OCI-LY7 (cell line): ENCODE results near the gene RALGAPA2. TPM values are rescaled to one million over a fixed set of nuclear protein-coding genes. Genes with fewer than 3 reads are reported as not detected.

Experiments
- BruUV-seq: library from RNA; stranded (reverse); fragments of 400-500 nt; replicated peaks from 2 replicates; lab custom pipeline; 2021; lab: Mats Ljungman, UMichigan
- CTCF ChIA-PET: fragments of 300-600 bp; sonication (Branson Sonifier 250); formaldehyde crosslinking; loops from one replicate; lab custom pipeline; 2022; ENCODE audit warnings: antibody characterized with exemption; ENCODE audit not compliant: unreplicated experiment; lab: Charles Lee
- POLR2A ChIA-PET: fragments of 300-600 bp; sonication (Branson Sonifier 250); formaldehyde crosslinking; loops from one replicate; lab custom pipeline; 2022; ENCODE audit warnings: antibody characterized with exemption; lab: Charles Lee
- DNase-seq: peaks from one replicate; pipeline ENCODE4 v3.0.0-alpha.2; 2015; ENCODE audit warnings: low spot score
- H2AFZ ChIP-seq: fragments of 200-600 bp; sonication (generic), shearing (Covaris generic); 2 replicates; pipeline ENCODE4 v1.6.1; 2014; ENCODE audit warnings: mild to moderate bottlenecking, antibody characterized with exemption, low read length, moderate library complexity
- H3K27ac ChIP-seq: fragments of 200-600 bp; sonication (generic); 2 replicates; pipeline ENCODE4 v1.5.1; 2014; ENCODE audit warnings: mixed run types, low read depth, mild to moderate bottlenecking, moderate library complexity, low read length, inconsistent platforms; ENCODE audit not compliant: poor library complexity, severe bottlenecking
- H3K36me3 ChIP-seq: fragments of 200-600 bp; sonication (generic); 2 replicates; pipeline ENCODE4 v1.6.1; 2014; ENCODE audit warnings: mild to moderate bottlenecking, antibody characterized with exemption, low read length, moderate library complexity, mixed read lengths; ENCODE audit not compliant: insufficient read depth
- H3K4me1 ChIP-seq: fragments of 200-600 bp; sonication (generic); 2 replicates; pipeline ENCODE4 v1.5.1; 2014; ENCODE audit warnings: mild to moderate bottlenecking, low read length; ENCODE audit not compliant: insufficient read depth, poor library complexity, severe bottlenecking
- H3K4me2 ChIP-seq: fragments of 200-600 bp; sonication (generic); 2 replicates; pipeline ENCODE4 v1.6.1; 2014; ENCODE audit warnings: mild to moderate bottlenecking, low read length
- H3K4me3 ChIP-seq: fragments of 200-600 bp; sonication (generic); 2 replicates; pipeline ENCODE4 v1.5.1; 2014; ENCODE audit warnings: mild to moderate bottlenecking, low read depth, low read length; ENCODE audit not compliant: poor library complexity, severe bottlenecking
- H3K79me2 ChIP-seq: fragments of 200-600 bp; sonication (generic); 2 replicates; pipeline ENCODE4 v1.6.1; 2016; ENCODE audit warnings: low read depth, mild to moderate bottlenecking, low read length, moderate library complexity, mixed read lengths; ENCODE audit not compliant: insufficient read depth
- H3K9me2 ChIP-seq: fragments of 200-600 bp; sonication (generic); 2 replicates; pipeline ENCODE4 v1.6.1; 2016; ENCODE audit warnings: mild to moderate bottlenecking, low read length, mixed read lengths; ENCODE audit not compliant: insufficient read depth
- H3K9me3 ChIP-seq: fragments of 200-600 bp; sonication (generic); 2 replicates; pipeline ENCODE4 v1.6.1; 2014; ENCODE audit warnings: mild to moderate bottlenecking, mixed run types, low read length, mixed read lengths
- H4K20me1 ChIP-seq: fragments of 200-600 bp; sonication (generic); 2 replicates; pipeline ENCODE4 v1.6.1; 2014; ENCODE audit warnings: mild to moderate bottlenecking, antibody characterized with exemption, low read length, moderate library complexity, mixed read lengths; ENCODE audit not compliant: insufficient read depth
- EZH2phosphoT487 ChIP-seq: fragments of 200-600 bp; sonication (generic); IDR thresholded peaks from 2 replicates; pipeline ENCODE4 v1.6.1; 2018; ENCODE audit warnings: low read depth, borderline replicate concordance, mild to moderate bottlenecking, mixed run types, antibody characterized with exemption, low read length, moderate library complexity, mixed read lengths
- intact Hi-C: fragments of 100-400 bp; cut with micrococcal nuclease; formaldehyde crosslinking; loops from one replicate; pipeline ENCODE4 v1.10.0; 2022; ENCODE audit not compliant: unreplicated experiment
- total RNA-seq, 2 experiments: library from RNA; depleted of rRNA in 1 of 2; stranded (reverse); fragments of >200 nt in 1 of 2; shearing (Covaris generic) in 1 of 2; gene quantifications; 2 replicates each; pipeline ENCODE4 v1.2.3, GENCODE V29; 2014 to 2022
- TF ChIP-seq, protein P1 (sequence below): fragments of 200-600 bp; sonication (generic); conservative IDR thresholded peaks from 2 replicates; pipeline ENCODE4 v1.5.1; 2014; ENCODE audit warnings: mild to moderate bottlenecking, antibody characterized with exemption, low read length, moderate library complexity, mixed read lengths

RALGAPA2 gene
- total RNA-seq, 2 experiments from 2014 or later, result 9.1 to 17.8 TPM

DNA sequence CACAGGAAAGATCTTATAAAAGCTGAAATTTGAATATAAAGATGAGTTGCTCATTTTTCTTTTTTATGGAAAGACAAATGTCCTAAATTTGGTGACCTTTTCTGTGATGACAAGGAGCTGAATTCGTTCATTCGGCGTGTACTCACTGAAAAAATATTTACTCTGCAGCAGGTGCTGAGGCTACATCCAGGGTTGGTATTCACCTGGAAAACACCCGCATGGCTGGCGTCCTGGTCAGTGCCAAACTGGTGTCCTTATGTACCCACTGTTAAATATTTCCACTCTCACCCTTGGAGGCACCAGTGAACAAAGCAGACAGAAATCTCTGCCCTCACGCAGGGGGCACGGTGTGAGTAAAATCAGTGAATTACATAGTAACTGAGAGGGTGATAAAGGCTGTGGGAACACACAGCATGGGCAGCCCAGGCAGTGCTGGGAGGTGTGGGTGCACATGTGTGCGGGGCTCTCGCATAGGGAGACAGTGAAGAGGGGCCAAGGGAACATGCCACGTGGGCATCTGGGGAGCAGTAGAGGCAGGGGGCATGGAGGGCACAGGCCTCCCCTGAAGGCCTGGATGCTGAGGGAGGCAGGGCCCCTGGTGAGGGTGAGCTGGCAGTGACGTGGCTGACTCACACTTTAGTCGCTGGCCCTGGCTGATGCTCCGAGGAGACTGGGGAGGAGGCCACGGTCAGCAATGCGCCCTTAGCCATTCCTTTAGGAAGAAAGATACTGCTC lies 254.9 kb downstream of the RALGAPA2 start:
- intact Hi-C loops, result no loop called here
- CTCF ChIA-PET, result no interaction called here
- no TSS peak for BruUV-seq

DNA sequence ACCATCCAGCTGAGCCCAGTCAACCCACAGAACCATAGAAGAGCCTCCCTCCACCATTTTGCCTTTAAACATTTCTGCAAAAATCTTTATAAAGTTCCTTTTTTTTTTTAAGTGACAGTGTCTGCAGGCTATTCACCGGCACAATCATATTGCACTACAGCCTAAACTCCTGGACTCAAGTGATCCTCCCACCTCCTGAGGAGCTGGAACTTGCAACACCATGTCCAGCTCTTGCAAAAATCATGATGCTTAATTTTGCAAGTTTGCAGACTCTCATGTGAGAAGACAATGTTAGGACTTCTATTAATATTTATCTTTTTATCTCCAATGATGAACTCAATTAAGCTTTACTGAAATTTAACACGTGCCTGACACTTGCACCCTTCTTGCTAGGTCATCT lies 255.7 kb downstream of the RALGAPA2 start:
- TF ChIP-seq, protein P1, sequence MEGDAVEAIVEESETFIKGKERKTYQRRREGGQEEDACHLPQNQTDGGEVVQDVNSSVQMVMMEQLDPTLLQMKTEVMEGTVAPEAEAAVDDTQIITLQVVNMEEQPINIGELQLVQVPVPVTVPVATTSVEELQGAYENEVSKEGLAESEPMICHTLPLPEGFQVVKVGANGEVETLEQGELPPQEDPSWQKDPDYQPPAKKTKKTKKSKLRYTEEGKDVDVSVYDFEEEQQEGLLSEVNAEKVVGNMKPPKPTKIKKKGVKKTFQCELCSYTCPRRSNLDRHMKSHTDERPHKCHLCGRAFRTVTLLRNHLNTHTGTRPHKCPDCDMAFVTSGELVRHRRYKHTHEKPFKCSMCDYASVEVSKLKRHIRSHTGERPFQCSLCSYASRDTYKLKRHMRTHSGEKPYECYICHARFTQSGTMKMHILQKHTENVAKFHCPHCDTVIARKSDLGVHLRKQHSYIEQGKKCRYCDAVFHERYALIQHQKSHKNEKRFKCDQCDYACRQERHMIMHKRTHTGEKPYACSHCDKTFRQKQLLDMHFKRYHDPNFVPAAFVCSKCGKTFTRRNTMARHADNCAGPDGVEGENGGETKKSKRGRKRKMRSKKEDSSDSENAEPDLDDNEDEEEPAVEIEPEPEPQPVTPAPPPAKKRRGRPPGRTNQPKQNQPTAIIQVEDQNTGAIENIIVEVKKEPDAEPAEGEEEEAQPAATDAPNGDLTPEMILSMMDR, result no peak
- no peak for TF ChIP-seq EZH2phosphoT487
- H3K9me3 ChIP-seq, result no peaks in the 10 kb centered on the region
- H3K79me2 ChIP-seq, result no peaks in the 10 kb centered on the region
- H3K36me3 ChIP-seq, result no peaks in the 10 kb centered on the region
- peaks cover 4% of the 10 kb centered on the region for H3K4me1 ChIP-seq
- H3K9me2 ChIP-seq, result no peaks in the 10 kb centered on the region
- CTCF ChIA-PET, result no interaction called here
- BruUV-seq, result no TSS peak
- POLR2A ChIA-PET, result interaction anchor here (1.3 kb wide), 1 partner anchor 24 kb away, joined by 3 read pairs; no protein-coding TSS in a partner anchor
- no peak overlapping the region for H3K4me2 ChIP-seq
- intact Hi-C loops, result no loop called here
- H2AFZ ChIP-seq, result no peak overlapping the region
- no peak for DNase-seq
- no peaks in the 10 kb centered on the region for H4K20me1 ChIP-seq
- no peak overlapping the region for H3K4me3 ChIP-seq
- H3K27ac ChIP-seq, result no peak overlapping the region

More for the DNA sequence above, 254.9 kb downstream of the RALGAPA2 start:
- Histone ChIP-seq H3K79me2 (no peaks in the 10 kb centered on the region), H3K4me3 (no peak overlapping the region), H3K4me2 (no peak overlapping the region), H4K20me1 (no peaks in the 10 kb centered on the region), H3K9me3 (no peaks in the 10 kb centered on the region), H2AFZ (no peak overlapping the region), H3K9me2 (no peaks in the 10 kb centered on the region), H3K27ac (no peak overlapping the region), H3K4me1 (peaks cover 4% of the 10 kb centered on the region), H3K36me3 (no peaks in the 10 kb centered on the region)
- DNase-seq, result no peak
- POLR2A ChIA-PET, result interaction anchor here (0.5 to 1.3 kb wide), 2 partner anchors 9 to 25 kb away, joined by 3 read pairs; no protein-coding TSS in a partner anchor
- TF ChIP-seq, protein P1, result no peak
- no peak for TF ChIP-seq EZH2phosphoT487

DNA sequence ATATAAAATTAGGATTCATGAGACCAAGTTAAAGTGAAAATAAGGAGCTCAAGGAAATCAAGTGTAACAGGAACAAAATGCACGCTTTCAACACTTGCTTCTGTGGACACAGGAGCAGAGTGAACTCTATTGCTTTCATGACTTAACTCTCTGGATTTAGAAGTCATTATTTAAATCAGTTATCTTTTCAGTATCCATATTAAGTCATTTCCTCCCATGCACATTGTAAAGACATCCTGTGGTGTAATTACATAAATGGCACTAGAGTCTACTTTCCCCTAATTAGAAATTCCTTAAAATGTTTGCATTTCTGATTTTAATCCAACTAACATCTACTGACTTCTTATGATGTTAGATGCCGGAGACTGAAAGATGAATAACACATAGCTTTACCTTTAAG lies 256.5 kb downstream of the RALGAPA2 start:
- POLR2A ChIA-PET, result interaction anchor here (0.8 to 1.3 kb wide), 2 partner anchors 12 to 23 kb away, joined by 3 read pairs; no protein-coding TSS in a partner anchor
- intact Hi-C loops, result no loop called here
- DNase-seq, result no peak
- Histone ChIP-seq H3K4me3 (no peak overlapping the region), H2AFZ (no peak overlapping the region), H3K9me3 (no peaks in the 10 kb centered on the region), H4K20me1 (no peaks in the 10 kb centered on the region), H3K4me1 (peaks cover 4% of the 10 kb centered on the region), H3K9me2 (no peaks in the 10 kb centered on the region), H3K79me2 (no peaks in the 10 kb centered on the region), H3K27ac (no peak overlapping the region), H3K4me2 (no peak overlapping the region), H3K36me3 (no peaks in the 10 kb centered on the region)
- CTCF ChIA-PET, result no interaction called here
- BruUV-seq, result no TSS peak
- no peak for TF ChIP-seq EZH2phosphoT487
- TF ChIP-seq, protein P1, result no peak
